ENCODE measurements around the gene RBL2.

DNA sequence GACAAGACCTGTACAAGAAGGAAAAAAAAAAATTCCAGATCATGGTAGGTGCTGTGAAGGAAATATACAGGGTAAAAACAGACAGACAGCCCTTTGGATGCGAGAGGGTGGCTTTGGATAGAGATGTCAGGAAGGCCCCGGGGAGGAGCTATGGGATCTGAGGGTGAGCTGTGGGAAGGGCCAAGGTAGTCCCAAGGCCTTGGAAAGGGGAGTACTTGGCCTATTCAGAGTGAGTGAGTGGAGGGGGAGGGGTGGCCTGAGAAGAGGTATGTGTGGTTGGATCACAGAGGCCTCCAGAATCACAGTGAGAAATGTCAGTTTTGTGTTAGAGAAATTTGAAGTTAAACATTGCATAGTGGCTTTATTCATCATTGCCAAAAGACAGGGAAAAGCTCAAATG lies 99.9 kb downstream of the RBL2 start:
- no peak for TF ChIP-seq CTCF (IDR thresholded peaks at IDR 0.05)
- no peak for TF ChIP-seq POLR2A (IDR thresholded peaks at IDR 0.05)
- no peak for TF ChIP-seq POLR2AphosphoS5 (IDR thresholded peaks at IDR 0.05)
